GM12878 (cell line): ENCODE results near the gene ZNF730. TPM values are rescaled to one million over a fixed set of nuclear protein-coding genes. Genes with fewer than 3 reads are reported as not detected.

Source experiments
- ATAC-seq: fragments of 200-7000 bp; cut with Tn5 transposase; 3 replicates; pipeline ENCODE4 v1.9.1; 2020; ENCODE audit warnings: mild to moderate bottlenecking, moderate library complexity
- BruUV-seq: library from RNA; stranded (reverse); fragments of 400-500 nt; replicated peaks from 2 replicates; lab custom pipeline; 2021; lab: Mats Ljungman, UMichigan
- CTCF ChIA-PET: fragments of 300-600 bp; sonication (Branson Sonifier 250); formaldehyde crosslinking; extraction: SDS; loops from one replicate; lab custom pipeline; 2021; ENCODE audit warnings: inconsistent platforms; lab: Yijun Ruan, JAX
- POLR2A ChIA-PET: fragments of 350-600 bp; formaldehyde crosslinking; extraction: SDS; loops from one replicate; lab custom pipeline; 2021; ENCODE audit warnings: inconsistent platforms; lab: Charles Lee
- RAD21 ChIA-PET: fragments of 300-600 bp; sonication (Branson Sonifier 250); formaldehyde crosslinking; loops from one replicate; lab custom pipeline; 2023; ENCODE audit warnings: antibody characterized with exemption; ENCODE audit not compliant: unreplicated experiment; lab: Charles Lee
- SMC1A ChIA-PET: fragments of 300-600 bp; sonication (Branson Sonifier 250); formaldehyde crosslinking; loops from one replicate; lab custom pipeline; 2023; ENCODE audit not compliant: unreplicated experiment, uncharacterized antibody; lab: Charles Lee
- DNase-seq: peaks from one replicate; pipeline ENCODE4 v3.0.0-alpha.2; 2011; ENCODE audit warnings: low read depth, low spot score
- FAIRE-seq: peaks from 3 replicates; lab custom pipeline; 2011; peaks lifted over from hg19 to GRCh38; lab: Jason Lieb, UNC
- H2AFZ ChIP-seq: 2 replicates; pipeline ENCODE4 v1.6.0; 2011; ENCODE audit warnings: low read depth, low read length, control low read depth; ENCODE audit not compliant: control insufficient read depth
- H3K27ac ChIP-seq: 2 replicates; pipeline ENCODE4 v1.5.1; 2011; ENCODE audit warnings: control low read depth; ENCODE audit not compliant: control insufficient read depth, insufficient read depth
- H3K27me3 ChIP-seq, 2 experiments: replicated peaks in 1 of 2; 2 replicates each; pipeline versions ENCODE4 v1.6.0 to v1.6.1; 2011; ENCODE audit warnings: low read length in 1 of 2; ENCODE audit not compliant: control insufficient read depth in 2 of 2, insufficient read depth in 2 of 2
- H3K36me3 ChIP-seq, 2 experiments: 2 replicates each; pipeline ENCODE4 v1.5.1; 2011; ENCODE audit warnings: low read length in 1 of 2; ENCODE audit not compliant: control insufficient read depth in 2 of 2, insufficient read depth in 2 of 2
- H3K4me1 ChIP-seq: 2 replicates; pipeline ENCODE4 v1.6.1; 2011; ENCODE audit warnings: mild to moderate bottlenecking, low read length, moderate library complexity, mixed read lengths; ENCODE audit not compliant: control insufficient read depth, insufficient read depth
- H3K4me2 ChIP-seq: 2 replicates; pipeline ENCODE4 v1.6.0; 2011; ENCODE audit warnings: control low read depth; ENCODE audit not compliant: control insufficient read depth, insufficient read depth
- H3K4me3 ChIP-seq: fragments of 200-600 bp; sonication (generic); 2 replicates; pipeline ENCODE4 v1.5.1; 2016
- H3K79me2 ChIP-seq: 2 replicates; pipeline ENCODE4 v1.6.0; 2011; ENCODE audit warnings: low read length; ENCODE audit not compliant: control insufficient read depth, insufficient read depth
- H3K9ac ChIP-seq: 2 replicates; pipeline ENCODE4 v1.8.0; 2011; ENCODE audit warnings: low read length, control low read depth, mixed read lengths; ENCODE audit not compliant: control insufficient read depth, insufficient read depth
- H3K9me3 ChIP-seq: replicated peaks from 3 replicates; pipeline ENCODE4 v1.5.1; 2011; ENCODE audit warnings: mild to moderate bottlenecking, low read length; ENCODE audit not compliant: control insufficient read depth, insufficient read depth
- H4K20me1 ChIP-seq: 2 replicates; pipeline ENCODE4 v1.6.0; 2011; ENCODE audit not compliant: control insufficient read depth, insufficient read depth
- CEBPZ ChIP-seq: fragments of 150-350 bp; IDR thresholded peaks from 2 replicates; pipeline ENCODE4 v1.6.1; 2016; ENCODE audit warnings: low read depth, low read length
- ETV6 ChIP-seq, 2 experiments: fragments of 450-650 bp in 1 of 2; IDR thresholded peaks in 1 of 2; conservative IDR thresholded peaks in 1 of 2; 2 replicates each; pipeline ENCODE4 v1.6.1; 2014; ENCODE audit warnings: antibody characterized with exemption in 1 of 2, borderline replicate concordance in 1 of 2, low read depth in 1 of 2, mild to moderate bottlenecking in 1 of 2, moderate library complexity in 1 of 2
- FOS ChIP-seq: IDR thresholded peaks from 3 replicates; pipeline ENCODE4 v1.6.1; 2011; ENCODE audit warnings: borderline replicate concordance; ENCODE audit not compliant: insufficient read length; ENCODE audit errors: extremely low read depth
- GATAD2B ChIP-seq: fragments of 450-650 bp; conservative IDR thresholded peaks from 2 replicates; pipeline ENCODE4 v1.6.1; 2017; ENCODE audit warnings: low read depth, mild to moderate bottlenecking, moderate library complexity
- KAT2A ChIP-seq: conservative IDR thresholded peaks from 2 replicates; pipeline ENCODE4 v1.6.1; 2011; ENCODE audit warnings: low read depth, low read length; ENCODE audit not compliant: control insufficient read depth
- RAD21 ChIP-seq: IDR thresholded peaks from 2 replicates; pipeline ENCODE4 v1.6.1; 2011; ENCODE audit warnings: mild to moderate bottlenecking, low read depth, low read length, moderate library complexity; ENCODE audit not compliant: insufficient read depth
- RAD51 ChIP-seq: fragments of 450-650 bp; IDR thresholded peaks from 2 replicates; pipeline ENCODE4 v1.6.1; 2016; ENCODE audit warnings: moderate library complexity, mild to moderate bottlenecking, inconsistent platforms
- WGBS: methylation state at CpG from one replicate; pipeline ENCODE4 v1.1.6; 2016; ENCODE audit warnings: low lambda C conversion rate; ENCODE audit not compliant: insufficient replicate concordance, insufficient coverage; ENCODE audit errors: missing lambda C conversion rate; 5-methylcytosine and 5-hydroxymethylcytosine counted together
- in situ Hi-C: fragments of 300-500 bp; cut with MboI; formaldehyde crosslinking; loops from 9 replicates; pipeline ENCODE4 v1.14.3; 2018; ENCODE audit warnings: mixed read lengths
- intact Hi-C: fragments of 100-400 bp; cut with micrococcal nuclease; formaldehyde crosslinking; loops from one replicate; pipeline ENCODE4 v1.14.2; 2022; ENCODE audit not compliant: unreplicated experiment
- polyA plus RNA-seq, 11 experiments: library from polyadenylated mRNA; depleted of rRNA in 4 of 11; unstranded in 6 of 11; stranded (reverse) in 5 of 11; fragments of >200 nt; fragmentation: Nextera tagmentation in 4 of 11; fragmentation: Illumina TruSeq in 1 of 11; extraction: Ambion mirVana in 4 of 11; extraction: Trizol in 1 of 11; gene quantifications; 1 replicate in 1 of 11; 2 replicates in 10 of 11; pipeline versions ENCODE4 v1.2.1 to v1.2.3, GENCODE V29; 2011 to 2016; ENCODE audit warnings: inconsistent platforms in 2 of 11, missing spikeins in 2 of 11, low read depth in 1 of 11
- total RNA-seq, 4 experiments: library from RNA; depleted of rRNA in 3 of 4; stranded (reverse); fragments of >200 nt in 3 of 4; fragmentation: Illumina TruSeq in 1 of 4; extraction: Trizol in 1 of 4; gene quantifications; 2 replicates each; pipeline versions ENCODE4 v1.2.1 to v1.2.3, GENCODE V29; 2013 to 2021
- TF ChIP-seq, protein P1 (sequence below): fragments of 450-650 bp; IDR thresholded peaks from 2 replicates; pipeline ENCODE4 v1.6.1; 2018; ENCODE audit warnings: borderline replicate concordance, mild to moderate bottlenecking; ENCODE audit not compliant: partially characterized antibody
- TF ChIP-seq, protein P2 (sequence below): fragments of 450-650 bp; IDR thresholded peaks from 2 replicates; pipeline ENCODE4 v1.6.1; 2017; ENCODE audit warnings: low read depth, mild to moderate bottlenecking, moderate library complexity

ZNF730 gene
- total and polyA plus RNA-seq, 10 of the 15 experiments (the other 5 are each of a cell fraction or from before 2014, with no cell fraction given) = 0.11 TPM; not detected in 9

DNA sequence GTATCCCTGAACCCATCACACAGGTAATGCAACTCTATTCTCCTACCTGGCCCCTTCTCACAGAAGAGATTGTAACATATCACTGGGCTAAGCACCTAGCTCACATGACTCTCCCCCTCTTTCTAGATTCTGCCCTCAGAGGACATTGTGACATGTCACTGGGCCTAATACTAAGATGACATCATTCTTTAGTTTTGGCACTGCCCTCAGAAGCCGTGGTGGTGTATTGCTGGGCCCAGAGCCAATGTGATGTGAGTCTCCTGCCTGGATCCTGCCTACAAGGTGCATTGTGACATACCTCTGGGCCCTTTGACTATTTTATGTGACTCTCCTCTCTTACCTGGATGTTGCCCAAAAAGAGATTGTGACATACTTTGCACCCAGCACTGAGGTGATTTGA is 21.4 kb upstream of the ZNF730 start:
- FAIRE-seq (no peak), DNase-seq (no peak), ATAC-seq (no peak)
- Histone ChIP-seq H3K27me3 (no peaks in the 10 kb centered on the region), H3K9ac (no peak overlapping the region), H3K4me1 (no peaks in the 10 kb centered on the region), H3K9me3 (no peaks in the 10 kb centered on the region; the same call in 2 of the 3 replicates), H4K20me1 (no peaks in the 10 kb centered on the region), H3K79me2 (no peaks in the 10 kb centered on the region), H2AFZ (no peak overlapping the region), H3K27ac (no peak overlapping the region), H3K4me2 (no peak overlapping the region), H3K36me3 (no peaks in the 10 kb centered on the region), H3K4me3 (no peak overlapping the region)
- intact Hi-C loops (no loop called here), in situ Hi-C loops (no loop called here)
- ChIA-PET CTCF (no interaction called here), RAD21 (no interaction called here), SMC1A (no interaction called here), POLR2A (no interaction called here)
- BruUV-seq = no TSS peak
- TF ChIP-seq, protein P1, sequence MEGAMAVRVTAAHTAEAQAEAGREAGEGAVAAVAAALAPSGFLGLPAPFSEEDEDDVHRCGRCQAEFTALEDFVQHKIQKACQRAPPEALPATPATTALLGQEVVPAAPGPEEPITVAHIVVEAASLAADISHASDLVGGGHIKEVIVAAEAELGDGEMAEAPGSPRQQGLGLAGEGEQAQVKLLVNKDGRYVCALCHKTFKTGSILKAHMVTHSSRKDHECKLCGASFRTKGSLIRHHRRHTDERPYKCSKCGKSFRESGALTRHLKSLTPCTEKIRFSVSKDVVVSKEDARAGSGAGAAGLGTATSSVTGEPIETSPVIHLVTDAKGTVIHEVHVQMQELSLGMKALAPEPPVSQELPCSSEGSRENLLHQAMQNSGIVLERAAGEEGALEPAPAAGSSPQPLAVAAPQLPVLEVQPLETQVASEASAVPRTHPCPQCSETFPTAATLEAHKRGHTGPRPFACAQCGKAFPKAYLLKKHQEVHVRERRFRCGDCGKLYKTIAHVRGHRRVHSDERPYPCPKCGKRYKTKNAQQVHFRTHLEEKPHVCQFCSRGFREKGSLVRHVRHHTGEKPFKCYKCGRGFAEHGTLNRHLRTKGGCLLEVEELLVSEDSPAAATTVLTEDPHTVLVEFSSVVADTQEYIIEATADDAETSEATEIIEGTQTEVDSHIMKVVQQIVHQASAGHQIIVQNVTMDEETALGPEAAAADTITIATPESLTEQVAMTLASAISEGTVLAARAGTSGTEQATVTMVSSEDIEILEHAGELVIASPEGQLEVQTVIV = no peak
- TF ChIP-seq KAT2A = no peak
- 100% methylated on average over 1 of the region's 1 CpG for WGBS

DNA sequence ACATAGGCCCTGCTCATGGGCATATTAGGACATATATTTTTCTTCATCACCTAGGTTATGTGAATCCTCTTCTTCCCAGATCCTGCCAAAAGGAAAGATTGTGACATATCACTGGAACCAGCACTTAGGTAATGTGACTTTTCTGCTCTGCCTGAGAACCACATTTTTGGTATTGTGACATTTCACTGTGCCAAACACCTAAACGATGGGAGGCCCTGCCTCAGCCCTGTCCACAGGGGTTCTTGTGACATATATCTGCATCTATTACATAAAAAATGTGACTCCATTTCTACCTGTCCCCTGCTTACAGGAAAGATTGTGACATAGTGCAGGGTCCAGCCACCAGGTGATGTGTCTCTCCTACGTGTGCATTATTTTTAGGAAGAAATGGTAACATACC is 18.5 kb upstream of the ZNF730 start:
- Histone ChIP-seq H4K20me1 (no peaks in the 10 kb centered on the region), H3K4me1 (no peaks in the 10 kb centered on the region), H2AFZ (no peak overlapping the region), H3K9me3 (no peaks in the 10 kb centered on the region; the same call in 2 of the 3 replicates), H3K27me3 (no peaks in the 10 kb centered on the region), H3K27ac (no peak overlapping the region), H3K4me3 (no peak overlapping the region), H3K4me2 (no peak overlapping the region), H3K79me2 (no peaks in the 10 kb centered on the region), H3K9ac (no peak overlapping the region), H3K36me3 (no peaks in the 10 kb centered on the region)
- ChIA-PET RAD21 (no interaction called here), SMC1A (no interaction called here), CTCF (no interaction called here), POLR2A (no interaction called here)
- FAIRE-seq (no peak), ATAC-seq (no peak), DNase-seq (no peak)
- intact Hi-C loops = no loop called here
- in situ Hi-C loops = no loop called here
- no TSS peak for BruUV-seq
- WGBS = 72% methylated on average over 2 of the region's 2 CpGs
- TF ChIP-seq GATAD2B (no peak), FOS (no peak), ETV6 (conservative IDR thresholded peaks at IDR 0.05 in 1 of 2, IDR thresholded peaks at IDR 0.05 in 1 of 2; ENCODE audit: borderline replicate concordance in 1 of 2, low read depth in 1 of 2) (no peak), RAD21 (no peak), RAD51 (no peak), CEBPZ (no peak)
- TF ChIP-seq, protein P2, sequence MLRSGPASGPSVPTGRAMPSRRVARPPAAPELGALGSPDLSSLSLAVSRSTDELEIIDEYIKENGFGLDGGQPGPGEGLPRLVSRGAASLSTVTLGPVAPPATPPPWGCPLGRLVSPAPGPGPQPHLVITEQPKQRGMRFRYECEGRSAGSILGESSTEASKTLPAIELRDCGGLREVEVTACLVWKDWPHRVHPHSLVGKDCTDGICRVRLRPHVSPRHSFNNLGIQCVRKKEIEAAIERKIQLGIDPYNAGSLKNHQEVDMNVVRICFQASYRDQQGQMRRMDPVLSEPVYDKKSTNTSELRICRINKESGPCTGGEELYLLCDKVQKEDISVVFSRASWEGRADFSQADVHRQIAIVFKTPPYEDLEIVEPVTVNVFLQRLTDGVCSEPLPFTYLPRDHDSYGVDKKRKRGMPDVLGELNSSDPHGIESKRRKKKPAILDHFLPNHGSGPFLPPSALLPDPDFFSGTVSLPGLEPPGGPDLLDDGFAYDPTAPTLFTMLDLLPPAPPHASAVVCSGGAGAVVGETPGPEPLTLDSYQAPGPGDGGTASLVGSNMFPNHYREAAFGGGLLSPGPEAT = no peak
